ENCODE measurements around the gene TBL1XR1. TPM values are rescaled to one million over a fixed set of nuclear protein-coding genes. Genes with fewer than 3 reads are reported as not detected.

Gene TBL1XR1
- total RNA-seq (ENCODE audit: low replicate concordance) = 186 and 275 TPM in 2 replicates

DNA sequence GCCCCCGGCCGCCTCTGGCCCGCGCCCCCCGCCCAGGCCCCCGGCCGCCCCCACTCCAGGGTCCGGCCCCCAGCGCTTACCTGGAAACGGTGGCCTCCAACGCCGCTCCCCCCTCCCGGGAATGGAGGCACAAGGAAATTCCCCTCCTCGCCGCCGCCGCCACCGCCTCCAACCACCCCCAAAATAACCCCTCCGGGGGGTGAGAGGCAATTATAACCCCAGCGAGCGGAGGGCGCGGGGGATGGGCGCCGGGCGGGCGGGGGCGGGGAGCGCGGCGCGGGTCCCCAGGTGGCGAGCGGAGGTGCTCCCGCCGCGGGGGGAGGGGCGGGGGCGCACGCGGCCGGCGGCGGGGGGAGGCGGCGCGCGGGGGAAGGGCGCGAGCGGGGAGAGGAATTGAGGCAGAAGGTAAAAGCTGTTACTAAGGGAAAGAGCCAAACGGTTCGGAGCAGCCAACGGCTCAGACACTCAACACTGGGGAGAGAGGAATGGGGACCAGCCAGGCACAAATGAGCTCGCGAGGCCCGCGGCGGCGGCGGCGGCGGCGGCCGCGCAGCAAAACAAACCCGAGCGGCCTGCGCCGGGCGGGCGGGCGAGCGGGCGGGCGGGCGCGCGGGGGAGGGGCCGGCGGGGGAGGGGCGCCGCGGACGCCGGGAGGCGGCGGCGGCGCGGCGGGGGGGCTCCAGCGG, at the start of gene TBL1XR1:
TBL1XR1 (minus strand) TSS at position 442 of the 686 bp plus-strand sequence. CDS start 132,505 bp downstream, outside the sequence.
- H3K27me3 ChIP-seq = no peaks in the 10 kb centered on the region
- H3K36me3 ChIP-seq = no peaks in the 10 kb centered on the region
- peaks cover 31% of the 10 kb centered on the region for H3K4me1 ChIP-seq
- peaks cover 17% of the 10 kb centered on the region for H3K9me3 Mint-ChIP-seq
- H3K4me3 ChIP-seq = peak within 1 kb of the TSS; percentile 91
- no peak within 1 kb of the TSS for H2AFZ ChIP-seq (replicated peaks)
- H3K36me3 Mint-ChIP-seq = peaks cover 23% of the 10 kb centered on the region
- H3K27ac Mint-ChIP-seq = peak within 1 kb of the TSS; percentile 100
- H3K27me3 Mint-ChIP-seq (ENCODE audit: insufficient read depth, low read depth) = peaks cover 8% of the 10 kb centered on the region
- peak within 1 kb of the TSS; percentile 99 for H3K27ac ChIP-seq
- no peak for TF ChIP-seq EZH2 (IDR thresholded peaks at IDR 0.05)
- TF ChIP-seq, protein P1, sequence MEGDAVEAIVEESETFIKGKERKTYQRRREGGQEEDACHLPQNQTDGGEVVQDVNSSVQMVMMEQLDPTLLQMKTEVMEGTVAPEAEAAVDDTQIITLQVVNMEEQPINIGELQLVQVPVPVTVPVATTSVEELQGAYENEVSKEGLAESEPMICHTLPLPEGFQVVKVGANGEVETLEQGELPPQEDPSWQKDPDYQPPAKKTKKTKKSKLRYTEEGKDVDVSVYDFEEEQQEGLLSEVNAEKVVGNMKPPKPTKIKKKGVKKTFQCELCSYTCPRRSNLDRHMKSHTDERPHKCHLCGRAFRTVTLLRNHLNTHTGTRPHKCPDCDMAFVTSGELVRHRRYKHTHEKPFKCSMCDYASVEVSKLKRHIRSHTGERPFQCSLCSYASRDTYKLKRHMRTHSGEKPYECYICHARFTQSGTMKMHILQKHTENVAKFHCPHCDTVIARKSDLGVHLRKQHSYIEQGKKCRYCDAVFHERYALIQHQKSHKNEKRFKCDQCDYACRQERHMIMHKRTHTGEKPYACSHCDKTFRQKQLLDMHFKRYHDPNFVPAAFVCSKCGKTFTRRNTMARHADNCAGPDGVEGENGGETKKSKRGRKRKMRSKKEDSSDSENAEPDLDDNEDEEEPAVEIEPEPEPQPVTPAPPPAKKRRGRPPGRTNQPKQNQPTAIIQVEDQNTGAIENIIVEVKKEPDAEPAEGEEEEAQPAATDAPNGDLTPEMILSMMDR (IDR thresholded peaks at IDR 0.05) = no peak
- TF ChIP-seq EZH2phosphoT487 (IDR thresholded peaks at IDR 0.05) = no peak
- peak within 1 kb of the TSS; percentile 93 for H3K4me2 ChIP-seq
- H3K4me1 Mint-ChIP-seq = peaks cover 48% of the 10 kb centered on the region
- H3F3A ChIP-seq (ENCODE audit: low read depth) = peaks cover 36% of the 10 kb centered on the region
- H3K79me2 ChIP-seq (ENCODE audit: low read depth) = peaks cover 53% of the 10 kb centered on the region
- H3K4me3 Mint-ChIP-seq = peak within 1 kb of the TSS; percentile 97
- no peaks in the 10 kb centered on the region for H3K9me3 ChIP-seq (ENCODE audit: low read depth)
- peaks cover 31% of the 10 kb centered on the region for H4K20me1 ChIP-seq (ENCODE audit: low read depth)
- peak within 1 kb of the TSS; percentile 78 for H3K9ac ChIP-seq
- DNase-seq (ENCODE audit: low spot score) = peak; percentile 95

DNA sequence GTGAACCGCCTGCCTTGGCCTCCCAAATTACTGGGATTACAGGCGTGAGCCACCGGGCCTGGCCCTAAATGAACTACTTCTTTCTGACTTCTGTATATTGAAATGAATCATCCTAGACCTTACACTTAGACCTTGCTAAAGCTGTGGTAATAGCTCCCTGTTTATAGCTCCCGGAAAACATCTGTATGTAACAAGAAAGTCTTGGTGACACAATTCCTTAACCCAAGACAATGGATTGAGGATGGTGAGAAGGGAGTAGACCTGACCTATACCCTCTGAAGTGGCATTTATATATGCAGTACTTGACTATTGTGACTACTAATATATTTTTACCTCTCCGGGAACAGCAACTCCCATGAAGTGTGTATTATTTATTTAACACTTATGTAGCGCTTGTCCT, 48.0 kb upstream of the TBL1XR1 start:
- Histone ChIP-seq H3K36me3 (no peaks in the 10 kb centered on the region), H3K27ac (no peak overlapping the region), H3K9ac (no peak overlapping the region), H3K9me3 (ENCODE audit: low read depth) (no peaks in the 10 kb centered on the region), H3K79me2 (ENCODE audit: low read depth) (no peaks in the 10 kb centered on the region), H3F3A (ENCODE audit: low read depth) (no peaks in the 10 kb centered on the region), H3K27me3 (no peaks in the 10 kb centered on the region), H3K4me1 (no peaks in the 10 kb centered on the region), H4K20me1 (ENCODE audit: low read depth) (no peaks in the 10 kb centered on the region), H2AFZ (replicated peaks) (no peak overlapping the region), H3K4me3 (no peak overlapping the region), H3K4me2 (no peak overlapping the region)
- Mint-ChIP-seq H3K4me3 (no peak overlapping the region), H3K27me3 (ENCODE audit: insufficient read depth, low read depth) (no peaks in the 10 kb centered on the region), H3K9me3 (peaks cover 7% of the 10 kb centered on the region), H3K4me1 (no peaks in the 10 kb centered on the region), H3K27ac (no peak overlapping the region), H3K36me3 (no peaks in the 10 kb centered on the region)
- TF ChIP-seq, protein P1 (IDR thresholded peaks at IDR 0.05) = no peak
- no peak for TF ChIP-seq EZH2 (IDR thresholded peaks at IDR 0.05)
- no peak for TF ChIP-seq EZH2phosphoT487 (IDR thresholded peaks at IDR 0.05)
- DNase-seq (ENCODE audit: low spot score) = no peak

DNA sequence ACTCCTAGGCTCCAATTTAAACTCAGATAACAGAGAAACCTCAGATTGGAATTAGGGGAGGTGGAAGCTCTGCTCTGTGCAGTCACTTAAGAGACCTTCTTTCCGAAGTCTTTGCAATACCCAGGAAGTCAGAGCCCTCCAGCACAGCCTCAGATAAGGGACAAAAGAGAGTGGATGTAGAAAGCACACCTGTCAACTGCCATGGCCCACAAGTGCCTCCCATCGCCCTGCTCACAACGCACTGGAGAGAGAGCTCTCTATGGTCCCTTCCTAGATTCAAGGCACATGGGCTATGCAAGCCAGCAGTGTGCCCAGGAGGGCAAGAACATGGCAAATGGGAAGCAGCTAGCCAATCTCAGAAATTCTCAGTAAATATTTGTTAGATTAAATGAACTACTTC, 47.3 kb upstream of the TBL1XR1 start:
- H3K27ac Mint-ChIP-seq = no peak overlapping the region
- H3K4me3 ChIP-seq = no peak overlapping the region
- no peaks in the 10 kb centered on the region for H3K36me3 Mint-ChIP-seq
- no peaks in the 10 kb centered on the region for H3K79me2 ChIP-seq (ENCODE audit: low read depth)
- H3K36me3 ChIP-seq = no peaks in the 10 kb centered on the region
- no peaks in the 10 kb centered on the region for H3F3A ChIP-seq (ENCODE audit: low read depth)
- no peaks in the 10 kb centered on the region for H3K4me1 Mint-ChIP-seq
- peaks cover 7% of the 10 kb centered on the region for H3K9me3 Mint-ChIP-seq
- H3K27ac ChIP-seq = no peak overlapping the region
- no peak overlapping the region for H3K4me2 ChIP-seq
- no peaks in the 10 kb centered on the region for H3K9me3 ChIP-seq (ENCODE audit: low read depth)
- no peak for TF ChIP-seq EZH2phosphoT487 (IDR thresholded peaks at IDR 0.05)
- TF ChIP-seq, protein P1 (IDR thresholded peaks at IDR 0.05) = no peak
- no peak for TF ChIP-seq EZH2 (IDR thresholded peaks at IDR 0.05)
- no peaks in the 10 kb centered on the region for H3K27me3 Mint-ChIP-seq (ENCODE audit: insufficient read depth, low read depth)
- H3K9ac ChIP-seq = no peak overlapping the region
- H3K4me1 ChIP-seq = no peaks in the 10 kb centered on the region
- H4K20me1 ChIP-seq (ENCODE audit: low read depth) = no peaks in the 10 kb centered on the region
- H3K4me3 Mint-ChIP-seq = no peak overlapping the region
- no peak for DNase-seq (ENCODE audit: low spot score)
- H3K27me3 ChIP-seq = no peaks in the 10 kb centered on the region
- no peak overlapping the region for H2AFZ ChIP-seq (replicated peaks)

All from neural progenitor cell (in vitro differentiated cells).